ENCODE data around the gene TRMT2A.

Gene TRMT2A

DNA sequence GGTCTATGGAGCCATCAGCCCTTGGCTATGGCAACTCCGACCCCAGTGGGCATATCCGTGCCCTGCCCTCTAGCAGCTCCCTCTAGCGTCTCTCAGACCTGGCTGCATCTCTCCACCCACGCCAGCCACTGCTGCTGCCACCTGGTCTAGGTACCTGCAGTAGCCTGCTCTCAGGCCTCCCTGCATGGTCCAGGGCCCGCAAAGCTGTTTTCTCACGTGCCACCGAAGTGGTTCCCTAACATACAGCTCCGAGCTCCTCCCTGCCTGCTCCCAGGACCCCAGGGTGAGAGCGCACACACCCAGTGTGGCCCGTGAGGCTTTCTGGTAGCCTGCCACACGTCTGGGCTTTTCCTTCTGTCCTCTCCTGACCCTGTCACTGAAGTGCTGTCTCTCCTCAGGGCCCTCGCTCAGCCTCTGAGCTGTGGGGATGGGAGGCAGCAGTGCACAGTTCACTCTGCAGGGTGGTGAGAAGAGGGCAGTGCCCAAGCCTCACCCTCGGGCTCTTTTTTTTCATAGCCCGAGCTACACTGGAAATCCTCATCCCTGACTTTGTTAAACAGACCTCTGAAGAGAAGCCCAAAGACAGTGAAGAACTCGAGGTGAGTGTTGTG is 22.7 kb downstream of the TRMT2A start:
- Histone ChIP-seq H3K9ac (no peak overlapping the region), H3K36me3 (ENCODE audit: insufficient read depth) (peaks cover 17% of the 10 kb centered on the region; the same call in 1 of the 2 replicates), H3K27me3 (ENCODE audit: insufficient read depth, low read depth) (no peaks in the 10 kb centered on the region), H2AFZ (ENCODE audit: low read depth) (no peak overlapping the region), H3K79me2 (ENCODE audit: insufficient read depth, low read depth) (no peaks in the 10 kb centered on the region), H3K27ac (no peak overlapping the region), H4K20me1 (ENCODE audit: insufficient read depth) (no peaks in the 10 kb centered on the region), H3K4me2 (no peak overlapping the region), H3K4me3 (IDR thresholded peaks at IDR 0.05; ENCODE audit: insufficient read depth, low read depth, low read length) (no peak overlapping the region), H3K4me1 (ENCODE audit: low read depth, poor library complexity, severe bottlenecking) (no peaks in the 10 kb centered on the region)
- TF ChIP-seq, protein P1, sequence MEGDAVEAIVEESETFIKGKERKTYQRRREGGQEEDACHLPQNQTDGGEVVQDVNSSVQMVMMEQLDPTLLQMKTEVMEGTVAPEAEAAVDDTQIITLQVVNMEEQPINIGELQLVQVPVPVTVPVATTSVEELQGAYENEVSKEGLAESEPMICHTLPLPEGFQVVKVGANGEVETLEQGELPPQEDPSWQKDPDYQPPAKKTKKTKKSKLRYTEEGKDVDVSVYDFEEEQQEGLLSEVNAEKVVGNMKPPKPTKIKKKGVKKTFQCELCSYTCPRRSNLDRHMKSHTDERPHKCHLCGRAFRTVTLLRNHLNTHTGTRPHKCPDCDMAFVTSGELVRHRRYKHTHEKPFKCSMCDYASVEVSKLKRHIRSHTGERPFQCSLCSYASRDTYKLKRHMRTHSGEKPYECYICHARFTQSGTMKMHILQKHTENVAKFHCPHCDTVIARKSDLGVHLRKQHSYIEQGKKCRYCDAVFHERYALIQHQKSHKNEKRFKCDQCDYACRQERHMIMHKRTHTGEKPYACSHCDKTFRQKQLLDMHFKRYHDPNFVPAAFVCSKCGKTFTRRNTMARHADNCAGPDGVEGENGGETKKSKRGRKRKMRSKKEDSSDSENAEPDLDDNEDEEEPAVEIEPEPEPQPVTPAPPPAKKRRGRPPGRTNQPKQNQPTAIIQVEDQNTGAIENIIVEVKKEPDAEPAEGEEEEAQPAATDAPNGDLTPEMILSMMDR (conservative IDR thresholded peaks at IDR 0.05; ENCODE audit: low read depth, low read length): no peak

DNA sequence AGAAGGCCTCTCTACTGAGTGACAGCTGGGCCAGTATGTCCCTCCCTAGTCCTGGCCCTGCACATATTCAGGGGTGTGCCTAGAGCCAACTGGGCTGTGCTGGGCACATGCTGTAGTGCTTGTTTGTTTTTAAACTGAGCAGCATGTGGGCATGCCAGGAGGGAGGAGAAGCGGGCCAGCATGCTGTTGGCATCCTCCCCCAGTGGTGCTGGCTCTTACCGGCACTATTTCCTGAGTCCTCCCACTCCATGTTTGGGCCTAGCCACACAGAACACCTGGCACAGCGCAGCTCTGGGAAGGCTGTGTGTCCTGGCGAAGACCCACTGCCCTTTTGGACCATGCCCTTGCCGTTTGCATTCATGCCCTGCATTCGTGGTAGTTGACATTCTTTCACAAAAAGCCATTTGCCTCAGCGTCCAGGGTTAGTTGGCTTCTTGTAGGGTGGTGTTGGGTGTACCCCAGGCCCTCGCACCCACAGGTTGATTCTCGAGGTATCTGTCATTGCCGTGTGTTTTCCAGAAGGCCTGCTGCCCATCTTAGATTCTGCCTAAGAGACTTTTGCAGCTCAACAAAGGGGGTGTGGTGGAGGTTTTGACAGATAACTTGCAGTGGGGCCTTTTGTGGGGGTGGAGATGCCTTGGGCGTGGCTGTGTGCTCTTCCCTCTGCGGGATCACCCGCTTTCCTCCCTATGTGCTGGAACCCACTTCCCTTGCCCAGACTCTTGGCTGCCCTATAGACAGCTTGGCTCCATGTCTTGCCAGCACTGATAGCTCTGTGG is 23.4 kb downstream of the TRMT2A start:
- H2AFZ ChIP-seq (ENCODE audit: low read depth): no peak overlapping the region
- H3K27me3 ChIP-seq (ENCODE audit: insufficient read depth, low read depth): no peaks in the 10 kb centered on the region
- H3K4me3 ChIP-seq (IDR thresholded peaks at IDR 0.05; ENCODE audit: insufficient read depth, low read depth, low read length): no peak overlapping the region
- no peak overlapping the region for H3K4me2 ChIP-seq
- no peaks in the 10 kb centered on the region for H3K4me1 ChIP-seq (ENCODE audit: low read depth, poor library complexity, severe bottlenecking)
- no peak overlapping the region for H3K9ac ChIP-seq
- H3K27ac ChIP-seq: no peak overlapping the region
- TF ChIP-seq, protein P1 (conservative IDR thresholded peaks at IDR 0.05; ENCODE audit: low read depth, low read length): no peak
- H3K36me3 ChIP-seq (ENCODE audit: insufficient read depth): peaks cover 17% of the 10 kb centered on the region; the same call in 1 of the 2 replicates
- H3K79me2 ChIP-seq (ENCODE audit: insufficient read depth, low read depth): no peaks in the 10 kb centered on the region
- no peaks in the 10 kb centered on the region for H4K20me1 ChIP-seq (ENCODE audit: insufficient read depth)

DNA sequence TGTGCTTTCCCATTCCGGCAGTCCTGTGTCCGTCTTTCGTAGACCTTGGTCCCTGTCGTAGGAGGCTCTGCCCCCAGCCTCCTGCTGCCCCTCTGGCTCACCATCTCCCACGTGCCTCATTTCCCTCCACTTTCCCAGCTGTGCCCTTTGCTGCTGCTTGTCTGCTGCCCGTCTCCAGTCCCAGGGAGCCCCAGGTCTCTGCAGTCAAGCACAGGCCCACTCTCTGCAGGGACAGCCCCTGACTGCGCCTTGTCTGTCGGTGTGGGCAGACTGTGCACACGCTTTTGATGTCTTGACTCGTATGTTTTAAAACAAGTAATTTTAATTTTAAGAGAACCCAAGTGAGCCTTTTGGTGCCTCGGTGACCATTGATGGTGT is 24.6 kb downstream of the TRMT2A start:
- TF ChIP-seq, protein P1 (conservative IDR thresholded peaks at IDR 0.05; ENCODE audit: low read depth, low read length): no peak
- Histone ChIP-seq H3K9ac (no peak overlapping the region), H3K27ac (no peak overlapping the region), H3K4me1 (ENCODE audit: low read depth, poor library complexity, severe bottlenecking) (no peaks in the 10 kb centered on the region), H3K79me2 (ENCODE audit: insufficient read depth, low read depth) (no peaks in the 10 kb centered on the region), H4K20me1 (ENCODE audit: insufficient read depth) (no peaks in the 10 kb centered on the region), H3K4me3 (IDR thresholded peaks at IDR 0.05; ENCODE audit: insufficient read depth, low read depth, low read length) (no peak overlapping the region), H3K27me3 (ENCODE audit: insufficient read depth, low read depth) (no peaks in the 10 kb centered on the region), H3K4me2 (no peak overlapping the region), H3K36me3 (ENCODE audit: insufficient read depth) (peaks cover 11% of the 10 kb centered on the region; the same call in 1 of the 2 replicates), H2AFZ (ENCODE audit: low read depth) (no peak overlapping the region)

DNA sequence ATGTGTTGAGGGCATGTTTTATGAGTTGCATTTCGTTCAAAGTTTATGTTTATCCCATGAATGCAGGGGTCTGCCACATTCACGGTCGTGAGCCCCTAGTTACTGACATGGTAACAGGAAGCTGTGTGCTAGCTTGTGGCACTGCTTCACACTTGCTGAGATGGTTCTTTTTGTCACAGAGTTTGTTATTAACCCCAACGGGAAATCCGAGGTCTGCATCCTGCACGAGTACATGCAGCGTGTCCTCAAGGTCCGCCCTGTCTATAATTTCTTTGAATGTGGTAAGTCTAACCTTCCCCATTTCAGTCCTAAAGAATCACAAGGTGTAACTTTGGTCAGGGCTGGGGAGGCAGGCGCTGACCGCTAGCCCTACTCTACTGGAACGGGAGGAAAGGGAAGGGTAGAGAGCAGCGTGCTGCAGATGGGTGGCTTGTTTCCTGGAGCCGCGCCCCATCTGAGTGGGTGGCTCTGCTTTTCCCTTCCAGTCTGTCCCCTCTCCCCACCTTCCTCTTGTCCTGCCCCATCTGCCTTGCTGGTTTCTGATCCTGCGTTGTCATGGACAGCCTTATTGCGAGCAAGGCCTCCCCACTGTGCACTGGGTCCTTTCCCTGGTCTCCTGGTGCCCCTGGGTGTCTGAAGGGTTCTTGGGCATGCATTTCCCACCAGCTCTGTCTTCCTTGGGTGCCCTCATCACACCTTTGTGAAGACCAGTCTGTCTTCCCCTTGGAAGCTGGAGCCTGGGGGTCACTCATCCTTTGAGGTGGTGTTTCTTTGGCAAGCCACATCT is 25.1 kb downstream of the TRMT2A start:
- Histone ChIP-seq H3K4me3 (IDR thresholded peaks at IDR 0.05; ENCODE audit: insufficient read depth, low read depth, low read length) (no peak overlapping the region), H3K4me1 (ENCODE audit: low read depth, poor library complexity, severe bottlenecking) (no peaks in the 10 kb centered on the region), H3K9ac (no peak overlapping the region), H3K79me2 (ENCODE audit: insufficient read depth, low read depth) (no peaks in the 10 kb centered on the region), H3K27ac (no peak overlapping the region), H3K4me2 (no peak overlapping the region), H3K36me3 (ENCODE audit: insufficient read depth) (peaks cover 11% of the 10 kb centered on the region; the same call in 1 of the 2 replicates), H4K20me1 (ENCODE audit: insufficient read depth) (no peaks in the 10 kb centered on the region), H3K27me3 (ENCODE audit: insufficient read depth, low read depth) (no peaks in the 10 kb centered on the region), H2AFZ (ENCODE audit: low read depth) (no peak overlapping the region)
- TF ChIP-seq, protein P1 (conservative IDR thresholded peaks at IDR 0.05; ENCODE audit: low read depth, low read length): no peak

Data from KMS-11 (cell line).